ENCODE results near the gene GIT1. TPM values are rescaled to one million over a fixed set of nuclear protein-coding genes. Genes with fewer than 3 reads are reported as not detected.

The GIT1 gene
- total RNA-seq, 4 donors from 2014 or later, result 28.7 to 50.4 (median 39.9) TPM

GRCh38 chr17:29571486-29571882, 18.0 kb downstream of the GIT1 start:
- DNase-seq (ENCODE audit: extremely low spot score), result no peak
- Histone ChIP-seq H3K27me3 (no peaks in the 10 kb centered on the region), H3K27ac (replicated peaks in 1 of 4) (peak overlapping the region in 1 of 4 donors; percentile 57), H3K36me3 (peaks cover 26 to 48% (median 30%) of the 10 kb centered on the region in 4 donors), H3K4me3 (no peak overlapping the region), H3K9me3 (no peaks in the 10 kb centered on the region), H3K4me1 (peaks cover 27 to 60% (median 49%) of the 10 kb centered on the region in 4 donors)
- intact Hi-C loops (cut with DNase I), result no loop called here
- TF ChIP-seq POLR2A (IDR thresholded peaks at IDR 0.05; ENCODE audit: low read depth) (no peak), POLR2AphosphoS5 (IDR thresholded peaks at IDR 0.05) (no peak), CTCF (IDR thresholded peaks at IDR 0.05) (no peak), EP300 (IDR thresholded peaks at IDR 0.05) (no peak)
- WGBS, result 93% methylated on average over 6 of the region's 6 CpGs

- Histone ChIP-seq H3K27me3 (no peaks in the 10 kb centered on the region), H3K4me1 (peaks cover 36 to 70% (median 59%) of the 10 kb centered on the region in 4 donors), H3K36me3 (peaks cover 16 to 39% (median 21%) of the 10 kb centered on the region in 4 donors), H3K27ac (replicated peaks in 1 of 4) (no peak overlapping the region), H3K4me3 (no peak overlapping the region), H3K9me3 (no peaks in the 10 kb centered on the region)
- DNase-seq (ENCODE audit: extremely low spot score), result no peak
- TF ChIP-seq POLR2A (IDR thresholded peaks at IDR 0.05; ENCODE audit: low read depth) (no peak), CTCF (IDR thresholded peaks at IDR 0.05) (no peak), POLR2AphosphoS5 (IDR thresholded peaks at IDR 0.05) (no peak), EP300 (IDR thresholded peaks at IDR 0.05) (no peak)
- intact Hi-C loops (cut with DNase I), result no loop called here
- WGBS, result 86% methylated on average over 7 of the region's 7 CpGs
Measured at GRCh38 chr17:29570521-29570920, 18.9 kb downstream of the GIT1 start.

DNA sequence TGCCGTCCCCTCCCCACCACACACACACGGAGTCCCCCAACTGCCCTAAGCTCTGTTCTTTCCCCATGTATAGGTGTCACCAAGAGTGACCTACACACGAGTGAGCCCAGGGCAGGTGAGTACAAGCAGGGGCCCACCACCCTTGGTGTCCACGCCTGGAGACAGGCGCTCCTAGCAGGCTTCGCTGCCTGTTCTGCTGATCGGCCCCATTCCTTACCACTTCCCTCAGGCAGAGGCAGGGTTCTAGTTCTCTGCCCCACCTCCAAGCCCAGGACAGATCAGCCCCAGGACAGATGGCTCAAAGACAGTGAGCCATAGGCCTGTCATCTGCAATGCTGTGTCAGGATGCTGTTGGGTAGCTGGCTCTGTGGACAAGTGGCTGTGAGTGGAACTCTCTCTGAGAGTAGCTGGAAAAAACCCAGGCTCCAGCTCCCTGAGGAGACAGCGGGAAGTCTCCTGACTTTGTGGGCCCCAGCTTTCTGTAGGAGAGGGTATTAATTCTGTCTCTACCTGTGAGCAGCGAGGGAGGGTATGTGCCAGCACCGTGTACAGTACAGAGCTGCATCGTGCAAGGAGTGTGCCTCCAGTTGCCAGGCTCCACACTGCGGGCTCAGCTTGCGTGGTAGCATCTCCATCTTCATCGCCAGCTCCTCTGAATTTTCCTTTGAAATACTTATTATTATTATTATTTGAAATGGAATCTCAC, 20.1 kb downstream of the GIT1 start:
- Histone ChIP-seq H3K36me3 (peaks cover 5 to 27% (median 9%) of the 10 kb centered on the region in 4 donors), H3K9me3 (no peaks in the 10 kb centered on the region), H3K4me3 (peak overlapping the region; percentile 68 to 78 (median 71)), H3K27ac (replicated peaks in 1 of 4) (peak overlapping the region; percentile 85 to 91 (median 89)), H3K27me3 (no peaks in the 10 kb centered on the region), H3K4me1 (peaks cover 37 to 81% (median 67%) of the 10 kb centered on the region in 4 donors)
- TF ChIP-seq POLR2A (IDR thresholded peaks at IDR 0.05; ENCODE audit: low read depth) (no peak), EP300 (IDR thresholded peaks at IDR 0.05) (no peak), CTCF (IDR thresholded peaks at IDR 0.05) (no peak), POLR2AphosphoS5 (IDR thresholded peaks at IDR 0.05) (no peak)
- WGBS, result 66% methylated on average over 13 of the region's 14 CpGs
- DNase-seq (ENCODE audit: extremely low spot score), result no peak
- intact Hi-C loops (cut with DNase I), result no loop called here

GRCh38 chr17:29568331-29569244, 20.9 kb downstream of the GIT1 start, which contains the start of gene TP53I13:
TP53I13 (plus strand) TSS chr17:29568701; CDS start chr17:29568759, 58 bp downstream.
- peak; percentile 96 for DNase-seq (ENCODE audit: extremely low spot score)
- intact Hi-C loops (cut with DNase I), result no loop called here
- peaks cover 37 to 82% (median 70%) of the 10 kb centered on the region in 4 donors for H3K4me1 ChIP-seq
- H3K36me3 ChIP-seq, result peaks cover 0 to 19% (median 2%) of the 10 kb centered on the region in 4 donors
- peak within 1 kb of the TSS; percentile 85 to 91 (median 89) for H3K27ac ChIP-seq (replicated peaks in 1 of 4)
- H3K9me3 ChIP-seq, result no peaks in the 10 kb centered on the region
- 4% methylated on average over 10 of the region's 85 CpGs for WGBS
- no peaks in the 10 kb centered on the region for H3K27me3 ChIP-seq
- H3K4me3 ChIP-seq, result peak within 1 kb of the TSS; percentile 68 to 78 (median 71)
- TF ChIP-seq POLR2A (IDR thresholded peaks at IDR 0.05; ENCODE audit: low read depth) (no peak), EP300 (IDR thresholded peaks at IDR 0.05) (no peak), CTCF (IDR thresholded peaks at IDR 0.05) (no peak), POLR2AphosphoS5 (IDR thresholded peaks at IDR 0.05) (peak; percentile 56 to 79)

Data from esophagus muscularis mucosa (tissue), 4 donors.